ENCODE data around the gene PHLDB2.

- TF ChIP-seq CTCF (IDR thresholded peaks at IDR 0.05) (no peak), POLR2A (IDR thresholded peaks at IDR 0.05) (no peak)
Measured at GRCh38 chr3:111852540-111852939, 6.5 kb upstream of the PHLDB2 start.

Measured in body of pancreas (tissue), 4 donors.